Measurements from ENCODE around the gene TAF11. TPM values are rescaled to one million over a fixed set of nuclear protein-coding genes. Genes with fewer than 3 reads are reported as not detected.

The TAF11 gene
- total RNA-seq, 1 donor from 2014 or later = 40.7 TPM

GRCh38 chr6:34860776-34861175, 27.1 kb downstream of the TAF11 start:
- Mint-ChIP-seq H3K9me3 (no peaks in the 10 kb centered on the region), H3K36me3 (peaks cover 16% of the 10 kb centered on the region), H3K27ac (no peak overlapping the region), H3K4me1 (ENCODE audit: unreplicated experiment) (no peaks in the 10 kb centered on the region), H3K4me3 (no peak overlapping the region), H3K27me3 (no peaks in the 10 kb centered on the region)
- TF ChIP-seq CTCF (conservative IDR thresholded peaks at IDR 0.05) = no peak
- no peak for DNase-seq (ENCODE audit: extremely low spot score, unreplicated experiment)

DNA sequence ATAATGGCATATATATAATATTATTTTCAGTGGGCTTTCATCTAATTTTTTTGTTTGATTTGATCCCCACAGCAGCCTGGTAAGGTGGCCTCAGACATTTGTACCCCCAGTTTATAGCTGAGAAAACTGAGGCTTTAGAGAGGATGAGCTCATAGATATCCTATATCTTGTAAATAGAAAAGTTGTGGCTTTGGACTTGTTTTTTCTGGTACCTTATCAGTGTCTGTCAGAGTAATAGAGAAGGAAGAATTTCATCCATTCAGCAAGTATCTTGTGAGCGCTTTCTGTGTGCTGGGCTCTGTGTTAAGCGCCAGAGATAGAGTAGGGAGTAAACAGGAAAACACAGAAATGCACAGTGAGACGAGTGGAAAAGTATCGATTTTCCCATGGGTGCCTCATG, 27.9 kb downstream of the TAF11 start:
- Mint-ChIP-seq H3K9me3 (no peaks in the 10 kb centered on the region), H3K36me3 (peaks cover 16% of the 10 kb centered on the region), H3K4me3 (no peak overlapping the region), H3K27ac (no peak overlapping the region), H3K27me3 (no peaks in the 10 kb centered on the region), H3K4me1 (ENCODE audit: unreplicated experiment) (no peaks in the 10 kb centered on the region)
- no peak for TF ChIP-seq CTCF (conservative IDR thresholded peaks at IDR 0.05)
- no peak for DNase-seq (ENCODE audit: extremely low spot score, unreplicated experiment)

GRCh38 chr6:34858681-34859080, 29.2 kb downstream of the TAF11 start:
- DNase-seq (ENCODE audit: extremely low spot score, unreplicated experiment) = no peak
- Mint-ChIP-seq H3K36me3 (peaks cover 19% of the 10 kb centered on the region), H3K27me3 (no peaks in the 10 kb centered on the region), H3K9me3 (no peaks in the 10 kb centered on the region), H3K4me3 (no peak overlapping the region), H3K4me1 (ENCODE audit: unreplicated experiment) (no peaks in the 10 kb centered on the region), H3K27ac (no peak overlapping the region)
- TF ChIP-seq CTCF (conservative IDR thresholded peaks at IDR 0.05) = no peak

GRCh38 chr6:34855463-34855862, 32.4 kb downstream of the TAF11 start:
- H3K4me3 Mint-ChIP-seq = no peak overlapping the region
- no peak for DNase-seq (ENCODE audit: extremely low spot score, unreplicated experiment)
- H3K4me1 Mint-ChIP-seq (ENCODE audit: unreplicated experiment) = no peaks in the 10 kb centered on the region
- no peaks in the 10 kb centered on the region for H3K9me3 Mint-ChIP-seq
- no peaks in the 10 kb centered on the region for H3K27me3 Mint-ChIP-seq
- no peak overlapping the region for H3K27ac Mint-ChIP-seq
- H3K36me3 Mint-ChIP-seq = peaks cover 14% of the 10 kb centered on the region
- TF ChIP-seq CTCF (conservative IDR thresholded peaks at IDR 0.05) = no peak

GRCh38 chr6:34852406-34853085, 35.3 kb downstream of the TAF11 start:
- Mint-ChIP-seq H3K4me3 (no peak overlapping the region), H3K36me3 (peaks cover 7% of the 10 kb centered on the region), H3K27me3 (no peaks in the 10 kb centered on the region), H3K4me1 (ENCODE audit: unreplicated experiment) (no peaks in the 10 kb centered on the region), H3K27ac (no peak overlapping the region), H3K9me3 (no peaks in the 10 kb centered on the region)
- no peak for TF ChIP-seq CTCF (conservative IDR thresholded peaks at IDR 0.05)
- DNase-seq (ENCODE audit: extremely low spot score, unreplicated experiment) = no peak

All from type B pancreatic cell (in vitro differentiated cells).